Stimulated activated CD8-positive, alpha-beta memory T cell treated with anti-CD3 and anti-CD28 coated beads, Interleukin-15, amount 100 ng/mL, for 24 hours (primary cell): ENCODE data around the gene FAM177B.
"Not testable (repeated sequence)": the region's sequence is repeated elsewhere in the genome, so short reads cannot be mapped to it uniquely, and the experiment has no call there.

Experiments
- DNase-seq: peaks from one replicate; pipeline ENCODE4 v3.0.0-alpha.2; 2020; ENCODE audit warnings: low read depth

Gene FAM177B

DNA sequence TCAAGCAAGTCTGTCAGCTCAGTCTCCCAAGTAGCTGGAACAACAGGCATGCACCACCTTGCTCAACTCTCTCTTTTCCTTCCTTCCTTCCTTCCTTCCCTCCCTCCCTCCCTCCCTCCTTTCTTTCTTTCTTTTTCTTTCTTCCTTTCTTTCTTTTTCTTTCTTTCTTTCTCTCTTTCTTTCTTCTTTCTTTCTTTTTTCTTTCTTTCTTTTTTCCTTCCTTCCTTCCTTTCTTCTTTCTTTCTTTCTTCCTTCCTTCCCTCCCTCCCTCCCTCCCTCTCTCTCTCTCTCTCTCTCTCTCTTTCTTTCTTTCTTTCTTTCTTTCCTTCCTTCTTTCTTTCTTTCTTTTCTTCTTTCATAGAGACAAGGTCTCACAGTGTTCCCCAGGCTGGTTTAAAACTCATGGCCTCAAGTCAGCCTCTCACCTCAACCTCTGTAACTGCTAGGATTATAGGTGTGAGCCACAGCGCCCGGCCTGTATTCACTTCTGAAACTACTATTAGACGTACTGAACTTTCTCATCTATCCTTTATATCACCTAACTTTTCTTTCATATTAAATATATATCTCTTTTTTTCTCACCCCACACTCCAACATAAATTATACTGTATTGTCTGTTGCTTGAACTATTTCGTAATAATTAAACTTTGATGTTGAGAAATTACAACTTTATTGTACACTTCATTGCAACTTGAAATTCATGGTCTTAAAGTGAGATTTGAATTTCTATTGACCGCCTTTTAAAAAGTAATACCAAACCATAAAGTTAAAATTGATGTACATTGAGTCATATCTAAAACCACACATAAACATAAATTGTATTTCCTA lies 4.8 kb downstream of the FAM177B start:
- DNase-seq, result not testable (repeated sequence)

DNA sequence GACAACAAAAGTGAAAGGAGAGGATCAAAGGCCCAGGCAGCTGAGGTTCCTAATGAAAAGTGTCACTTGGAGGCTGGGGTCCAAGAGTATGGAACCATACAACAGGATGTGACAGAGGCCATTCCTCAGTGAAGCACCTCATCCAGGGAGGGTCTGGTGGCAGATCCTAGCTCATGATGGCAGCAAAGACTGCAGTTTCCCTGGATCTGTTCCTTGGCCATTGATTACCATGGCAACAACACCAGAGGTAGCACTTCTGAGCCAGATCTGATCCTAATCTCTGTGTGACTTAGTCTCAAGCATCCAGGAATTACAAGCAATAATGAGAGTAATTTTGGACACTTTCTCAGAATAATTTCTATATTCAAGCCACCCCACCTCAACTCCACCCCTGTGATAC lies 12.9 kb downstream of the FAM177B start:
- no peak for DNase-seq

DNA sequence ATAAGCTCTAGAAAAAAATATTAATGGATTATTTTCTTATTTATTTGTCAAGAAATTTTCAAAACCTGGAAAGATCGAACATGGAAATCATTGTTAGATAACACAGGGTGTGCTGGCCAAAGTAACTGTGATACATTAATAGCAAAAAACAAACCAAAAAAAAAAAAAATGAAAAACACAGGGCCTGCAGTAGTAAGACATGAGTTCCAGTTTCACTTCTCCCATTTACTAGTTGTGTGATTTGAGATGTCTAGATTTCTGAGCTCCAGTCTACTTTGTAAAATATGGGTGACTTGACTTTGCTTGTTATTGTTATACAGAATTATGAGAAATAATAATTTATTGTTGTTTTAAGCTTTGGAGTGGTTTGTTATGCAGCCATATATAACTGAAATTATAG lies 13.6 kb downstream of the FAM177B start:
- no peak for DNase-seq

DNA sequence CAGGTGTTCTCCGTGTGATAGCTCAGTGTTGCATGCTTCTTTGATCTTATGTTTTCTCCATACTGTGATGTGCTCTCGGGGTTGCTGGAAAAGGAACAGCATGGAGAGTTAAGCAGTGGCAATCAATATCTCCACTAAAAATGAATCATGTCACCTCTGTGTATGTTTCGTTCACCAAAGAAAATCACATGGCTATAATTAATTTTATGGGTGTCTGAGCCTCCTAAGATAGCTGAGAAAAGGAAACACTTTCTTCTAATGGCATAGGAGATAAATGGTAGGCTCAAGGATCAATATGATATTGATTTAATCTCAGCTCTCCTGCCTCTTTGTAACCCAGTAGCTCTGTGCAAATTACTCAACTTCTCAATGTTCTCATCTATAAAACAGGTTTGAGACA lies 14.3 kb downstream of the FAM177B start:
- DNase-seq, result no peak

DNA sequence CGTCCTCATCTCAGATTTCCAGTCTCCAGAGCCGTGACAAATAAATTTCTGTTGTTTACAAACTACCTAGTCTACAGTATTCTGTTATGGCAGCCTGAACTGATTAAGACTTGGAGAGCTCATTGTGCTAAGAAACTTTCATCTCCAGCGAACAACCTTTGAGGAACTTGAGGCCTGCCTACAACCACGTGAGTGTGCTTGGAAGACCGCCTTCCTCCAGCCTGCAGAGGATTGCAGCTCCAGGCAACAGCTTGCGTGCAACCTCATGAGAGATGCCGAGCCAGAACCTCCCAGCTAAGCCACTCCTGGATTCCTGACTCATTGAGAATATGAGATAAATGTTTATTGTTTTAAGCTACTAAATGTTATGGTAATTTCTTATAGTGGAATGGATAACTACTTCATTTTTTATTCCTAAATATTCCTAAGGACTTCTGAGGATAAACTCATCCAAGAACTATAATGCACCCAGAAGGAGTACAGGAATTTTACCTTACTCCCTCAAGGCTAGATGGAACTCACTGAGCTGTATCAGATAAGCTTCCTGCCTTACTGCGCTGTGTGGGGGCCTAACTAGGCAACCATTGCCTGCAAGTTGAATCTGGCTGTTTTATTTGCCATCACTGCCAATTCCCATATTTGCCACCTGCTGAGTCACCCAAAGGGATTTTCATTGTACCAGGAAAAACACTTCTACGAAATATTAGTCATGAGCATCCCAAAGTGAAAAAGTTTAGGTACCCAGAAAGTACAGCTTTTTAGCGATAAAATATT lies 17.6 kb downstream of the FAM177B start:
- DNase-seq, result no peak

DNA sequence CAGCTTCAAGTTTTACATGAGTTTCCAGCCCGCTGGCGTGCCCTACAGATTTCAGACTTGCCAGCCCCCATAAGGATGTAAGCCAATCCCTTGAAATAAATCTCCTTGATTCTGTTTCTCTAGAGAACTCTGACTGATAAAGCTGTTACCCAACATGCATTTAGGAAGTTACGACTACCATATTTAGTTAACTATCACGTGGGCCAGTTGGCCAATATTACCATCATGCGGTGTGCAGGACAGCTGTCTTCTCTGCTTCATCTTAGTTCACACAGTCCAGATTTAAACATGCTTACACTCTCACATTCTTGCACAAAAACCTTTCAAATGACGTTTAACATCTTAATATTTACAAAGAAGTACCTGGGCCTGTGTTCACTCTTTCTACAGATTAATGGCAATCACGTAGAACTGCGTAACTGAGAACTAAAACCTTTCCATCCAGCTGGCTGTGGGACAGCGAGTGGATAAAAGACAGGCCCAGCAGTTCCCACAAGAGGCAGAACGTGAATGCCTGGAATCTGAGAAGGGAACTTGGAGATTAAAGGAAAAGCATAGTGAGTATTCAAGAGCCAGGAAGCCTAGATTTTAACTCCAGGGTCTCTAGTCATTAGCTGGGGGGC lies 20.8 kb downstream of the FAM177B start:
- DNase-seq, result no peak

DNA sequence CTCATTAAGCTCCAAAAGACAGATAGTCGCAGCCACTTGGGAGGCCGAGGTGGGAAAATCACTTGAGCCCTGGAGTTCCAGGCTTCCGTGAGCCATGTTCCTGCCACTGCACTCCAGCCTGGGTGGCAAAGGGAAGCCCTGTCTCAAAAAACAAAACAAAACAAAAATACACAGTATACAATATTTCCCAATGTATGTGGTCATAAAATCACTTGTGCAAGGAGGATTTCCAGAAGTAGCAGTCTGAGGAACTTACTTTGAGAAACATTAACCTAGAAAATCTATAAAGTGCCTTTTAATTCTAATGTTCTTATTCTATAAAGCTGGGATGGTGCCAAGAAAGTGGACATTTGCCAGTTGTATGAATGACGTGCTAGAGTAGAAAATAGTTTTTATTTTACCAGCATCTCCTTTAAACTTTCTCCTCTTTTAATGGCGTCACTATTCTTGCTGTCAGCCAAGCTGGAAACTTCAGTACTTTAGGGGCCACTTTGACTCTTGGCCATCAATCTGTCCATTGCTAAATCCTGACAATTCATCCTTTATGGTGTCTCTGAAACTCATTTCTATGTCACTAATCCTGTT lies 22.5 kb downstream of the FAM177B start:
- no peak for DNase-seq

DNA sequence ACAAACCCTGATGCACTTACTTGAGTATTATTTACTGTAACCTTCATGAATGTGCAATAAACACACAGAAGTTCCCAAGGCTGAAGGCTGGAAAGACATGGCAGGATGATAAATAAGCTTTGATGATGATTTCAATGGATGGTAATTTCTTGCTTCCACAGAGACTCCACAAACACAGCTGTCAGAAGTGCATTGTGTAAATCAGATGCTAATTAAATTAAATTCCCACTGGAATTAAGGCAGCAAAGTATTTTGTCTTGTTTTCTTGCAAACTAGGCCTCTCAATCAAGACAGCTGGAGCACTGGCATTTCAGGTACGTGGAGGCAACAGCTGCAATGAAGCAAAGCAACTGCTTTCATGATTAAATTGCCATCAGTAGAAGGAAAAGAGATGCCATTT lies 24.1 kb downstream of the FAM177B start:
- no peak for DNase-seq

DNA sequence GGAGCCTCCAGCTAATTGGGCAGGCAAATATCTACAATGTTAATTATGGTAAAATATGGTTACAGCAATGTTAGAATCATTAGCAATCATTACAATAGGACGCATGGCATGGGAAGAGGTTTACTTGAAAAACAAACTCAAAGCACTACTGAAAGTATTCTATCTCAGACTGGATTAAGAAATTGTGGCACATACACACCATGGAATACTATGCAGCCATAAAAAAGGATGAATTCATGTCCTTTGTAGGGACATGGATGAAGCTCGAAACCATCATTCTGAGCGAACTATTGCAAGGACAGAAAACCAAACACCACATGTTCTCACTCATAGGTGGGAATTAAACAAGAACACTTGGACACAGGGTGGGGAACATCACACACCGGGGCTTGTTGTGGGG lies 25.2 kb downstream of the FAM177B start:
- not testable (repeated sequence) for DNase-seq

DNA sequence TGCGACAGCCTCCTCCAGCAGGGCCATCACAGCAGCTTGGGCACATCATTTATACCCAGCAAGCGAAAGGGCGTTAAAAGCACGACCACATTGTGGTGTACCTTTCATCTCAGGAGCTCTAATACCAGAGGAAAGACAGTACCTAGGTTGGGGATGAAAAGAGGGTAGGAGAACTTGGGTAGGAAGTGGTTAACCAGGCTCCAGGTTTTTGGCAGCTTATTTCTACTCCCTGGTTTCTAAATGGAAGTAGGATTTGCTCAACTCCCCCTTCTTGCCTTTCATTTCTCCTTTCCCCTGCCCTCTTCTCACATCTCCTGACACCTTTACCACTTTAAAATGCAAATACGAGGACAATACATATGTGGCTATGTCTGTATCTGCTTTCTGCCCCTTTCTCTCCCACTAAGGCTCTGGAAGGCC lies 30.2 kb downstream of the FAM177B start:
- no peak for DNase-seq

DNA sequence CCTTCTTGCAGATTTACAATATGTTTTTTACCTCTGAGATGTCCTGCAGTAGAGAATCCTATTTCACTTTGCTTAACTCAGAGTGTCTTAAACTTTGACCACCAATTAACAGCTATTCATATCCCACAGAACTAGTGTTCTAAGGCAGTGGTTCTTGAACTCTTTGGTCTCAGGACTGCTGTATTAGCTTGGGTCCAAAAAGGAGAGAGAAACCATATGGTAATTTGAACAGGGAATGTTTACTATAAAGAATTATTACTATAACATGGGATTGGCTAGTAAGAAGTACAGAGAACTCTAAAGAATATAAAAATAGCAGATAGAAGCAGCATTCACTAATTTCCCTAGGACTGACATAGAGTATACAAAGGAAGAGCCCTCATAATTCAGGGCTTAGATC lies 31.6 kb downstream of the FAM177B start:
- no peak for DNase-seq

DNA sequence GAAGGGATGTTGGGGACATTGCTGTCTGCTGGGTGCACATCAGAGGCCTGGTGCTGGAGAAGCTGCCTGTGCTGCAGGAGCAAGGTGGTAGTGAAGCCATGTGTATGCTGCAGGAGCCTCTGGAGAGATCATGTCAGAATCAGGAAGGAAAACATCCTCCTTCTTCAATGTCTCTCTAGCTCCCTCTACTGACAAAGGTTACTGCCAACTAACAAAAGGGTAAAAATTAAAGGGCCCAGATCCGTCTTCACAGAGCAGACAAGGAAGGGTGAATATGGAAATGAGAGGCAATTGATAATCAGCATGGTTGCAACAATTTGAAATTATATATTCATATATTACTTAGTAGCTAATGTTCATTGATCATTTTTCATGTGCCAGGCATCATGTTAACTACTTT lies 32.2 kb downstream of the FAM177B start:
- DNase-seq, result no peak

DNA sequence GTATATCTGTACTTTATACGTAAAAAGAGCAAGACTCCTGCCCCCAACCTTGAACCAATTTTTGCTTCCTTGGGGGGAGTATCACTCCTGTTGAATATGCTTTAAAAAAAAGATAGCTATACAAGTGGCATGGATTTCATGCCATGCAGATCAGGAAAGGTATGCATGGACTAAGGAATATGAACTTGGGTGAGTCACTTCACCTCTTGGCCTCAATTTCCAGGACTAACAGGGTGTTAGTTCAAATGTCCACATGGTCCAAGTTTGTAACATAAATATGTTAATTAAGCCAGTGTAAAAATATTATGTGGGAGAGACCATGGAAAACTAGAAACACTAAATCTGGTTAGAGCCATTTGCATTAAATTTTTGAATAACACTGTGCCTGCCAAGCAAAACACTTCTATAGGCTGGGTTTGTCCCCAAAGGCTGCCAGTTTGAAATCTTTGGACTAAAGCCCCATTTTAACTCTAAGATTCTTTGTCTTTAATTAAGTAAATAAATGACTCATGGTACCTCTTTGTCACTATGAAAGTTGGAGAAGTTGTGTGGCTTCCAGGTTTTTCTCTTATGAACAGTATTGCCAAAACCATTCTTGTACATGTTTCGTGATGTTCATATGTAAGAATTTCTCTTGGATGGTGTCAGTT lies 33.1 kb downstream of the FAM177B start:
- no peak for DNase-seq

DNA sequence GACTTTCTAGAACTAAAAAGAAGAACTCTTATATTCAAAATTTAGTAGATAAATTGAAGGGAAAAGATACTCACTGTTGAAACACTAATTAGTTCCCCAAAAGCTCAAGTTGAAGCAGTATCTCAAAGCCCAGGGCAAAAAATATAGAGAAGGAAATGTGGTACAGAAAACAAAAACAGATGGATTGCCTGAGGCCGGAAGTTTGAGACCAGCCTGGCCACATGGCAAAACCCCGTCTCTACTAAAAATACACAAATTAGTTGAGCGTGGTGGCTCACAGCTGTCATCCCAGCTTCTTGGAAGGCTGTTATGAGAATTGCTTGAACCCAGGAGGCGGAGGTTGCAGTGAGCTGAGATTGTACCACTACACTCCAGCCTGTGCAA lies 36.0 kb downstream of the FAM177B start:
- no peak for DNase-seq

DNA sequence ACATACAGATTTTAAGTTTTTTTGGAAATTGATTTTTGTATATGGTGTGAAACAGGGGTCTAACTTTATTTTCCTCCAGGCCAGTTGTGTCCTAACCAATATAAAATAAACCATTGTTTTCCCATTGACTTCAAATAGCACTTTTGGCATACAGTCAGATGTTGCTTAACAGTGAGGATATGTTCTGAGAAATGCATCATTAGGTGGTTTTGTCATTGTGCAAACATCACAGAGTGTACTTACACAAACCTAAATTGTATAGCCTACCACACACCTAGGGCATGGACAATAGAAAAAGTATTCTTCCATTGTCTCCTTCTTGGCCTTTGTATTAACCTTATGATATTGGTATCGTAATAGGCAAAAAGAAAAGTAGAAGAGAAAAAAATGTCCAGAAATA lies 40.5 kb downstream of the FAM177B start:
- DNase-seq, result no peak

DNA sequence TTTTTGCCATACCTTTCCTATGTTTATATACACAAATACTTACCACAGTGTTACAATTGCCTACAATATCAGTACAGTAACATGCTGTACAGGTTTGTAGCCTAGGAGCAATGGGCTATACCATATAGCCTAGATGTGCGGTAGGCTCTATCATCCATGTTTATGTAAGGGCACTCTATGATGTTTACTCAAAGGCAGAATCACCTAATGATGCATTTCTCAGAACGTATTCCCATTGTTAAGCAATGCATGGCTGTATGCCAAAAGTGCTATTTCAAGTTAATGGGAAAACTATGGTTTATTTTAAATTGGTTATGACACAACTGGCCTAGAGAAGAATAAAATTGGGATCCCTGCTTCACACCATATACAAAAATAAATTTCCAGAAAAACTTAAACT lies 41.0 kb downstream of the FAM177B start:
- no peak for DNase-seq

DNA sequence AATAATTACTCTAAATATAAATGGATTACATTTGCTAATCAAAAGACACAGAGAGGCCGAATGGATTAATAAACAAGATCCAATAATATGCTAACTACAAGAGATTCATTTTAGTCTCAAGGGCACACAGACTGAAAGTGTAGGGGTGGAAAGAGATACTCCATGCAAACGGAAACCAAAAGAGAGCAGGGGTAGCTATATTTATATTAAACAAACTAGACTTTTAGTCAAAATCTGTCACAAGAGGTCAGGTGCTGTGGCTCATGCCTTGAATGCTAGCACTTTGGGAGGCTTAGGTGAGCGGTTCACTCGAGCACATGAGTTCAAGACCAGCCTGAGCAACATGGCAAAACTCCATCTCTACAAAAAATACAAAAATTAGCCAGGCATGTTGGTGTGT lies 44.2 kb downstream of the FAM177B start:
- no peak for DNase-seq

DNA sequence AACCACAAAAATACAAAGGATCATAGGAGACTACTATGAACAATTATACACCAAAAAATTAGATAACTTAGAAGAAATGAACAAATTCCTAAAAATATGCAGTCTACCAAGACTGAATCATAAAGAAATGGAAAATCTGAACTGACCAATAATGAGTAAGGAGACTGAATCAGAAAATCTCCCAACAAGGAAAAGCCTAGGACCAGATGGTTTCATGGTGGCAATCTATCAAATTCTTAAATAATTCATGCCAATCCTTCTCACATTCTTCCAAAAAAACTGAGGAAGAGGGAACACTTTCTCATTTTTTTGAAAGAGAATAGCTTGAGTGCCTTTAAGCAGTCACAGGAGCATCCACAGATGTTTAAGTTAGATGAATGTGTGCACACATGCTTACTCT lies 46.0 kb downstream of the FAM177B start:
- no peak for DNase-seq

DNA sequence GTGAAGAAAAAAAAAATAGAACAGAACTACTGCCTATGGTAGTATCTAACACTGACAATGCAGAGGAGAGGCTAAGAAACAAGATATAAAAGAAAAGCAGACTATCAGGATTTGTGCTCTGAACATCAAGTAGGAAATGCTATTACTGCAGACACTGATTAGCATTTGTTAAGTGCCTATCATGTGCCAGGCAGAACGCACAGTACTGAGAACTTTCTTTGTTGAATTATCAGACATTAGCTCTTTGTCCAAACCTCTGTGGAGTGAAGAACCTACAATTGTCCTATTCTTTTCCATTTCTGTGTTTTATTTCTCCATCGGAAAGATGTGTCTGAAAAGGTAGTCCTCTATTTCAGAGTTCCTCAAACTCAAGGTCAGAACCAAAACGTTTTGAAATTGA lies 47.4 kb downstream of the FAM177B start:
- DNase-seq, result no peak

DNA sequence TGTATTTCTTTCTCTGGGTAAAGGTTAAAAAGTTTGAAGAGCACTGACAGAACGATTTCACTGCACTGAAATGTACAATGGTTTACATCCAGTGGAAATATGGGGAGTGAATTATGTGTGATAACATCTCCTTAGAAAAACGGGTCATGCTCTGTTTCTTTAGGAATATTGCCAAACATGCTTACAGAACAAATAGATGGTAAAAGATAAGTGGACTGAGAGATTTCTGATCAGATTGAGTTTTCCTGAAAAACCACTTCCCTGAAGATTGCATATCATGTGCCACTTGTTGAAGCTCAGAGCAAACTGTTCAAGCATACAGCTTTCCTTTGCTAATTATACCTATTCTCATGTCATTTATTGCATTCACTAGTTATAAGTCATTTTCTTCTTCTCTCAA lies 47.9 kb downstream of the FAM177B start:
- DNase-seq, result no peak

DNA sequence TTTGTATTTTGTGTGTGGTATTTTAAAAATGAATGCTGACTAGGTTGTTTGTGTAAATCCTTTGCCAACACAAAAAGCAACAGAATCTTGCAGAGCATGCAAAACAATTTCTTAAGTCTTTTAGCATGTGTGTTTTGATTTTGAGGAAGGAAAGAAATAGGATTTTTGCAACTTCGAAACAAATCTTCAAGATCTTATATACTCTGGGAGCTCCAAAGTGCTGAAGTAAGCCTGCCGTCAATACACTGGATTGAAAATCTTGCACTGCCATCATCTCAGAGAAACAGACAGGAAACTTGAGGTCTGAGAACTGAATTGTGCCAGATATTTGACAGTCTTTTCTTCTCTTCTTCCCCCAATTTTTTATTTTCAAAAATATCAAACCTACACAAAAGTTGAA lies 48.5 kb downstream of the FAM177B start:
- DNase-seq, result no peak

DNA sequence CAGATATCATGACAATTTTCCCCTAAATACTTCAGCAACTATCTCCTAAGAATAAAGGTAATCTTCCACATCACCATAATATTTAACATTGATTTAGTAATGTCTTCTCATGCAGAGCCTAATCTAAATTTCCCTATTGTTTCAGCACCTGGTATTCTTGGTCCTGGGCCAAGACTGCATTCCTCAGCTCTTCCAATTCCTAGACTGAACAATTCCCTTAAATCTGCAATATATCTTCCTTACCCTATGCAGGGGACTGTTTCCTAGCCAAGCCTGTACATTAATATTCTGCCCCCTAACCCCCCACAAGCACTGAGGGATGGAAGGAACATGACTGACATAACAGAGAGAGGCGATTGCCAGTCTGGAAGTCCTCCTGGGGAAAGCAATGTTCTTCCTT lies 49.1 kb downstream of the FAM177B start:
- no peak for DNase-seq
